HAP-1 (cell line): ENCODE results near the gene MSL3B.

Experiments
- DNase-seq, 2 experiments: peaks; one replicate each; pipeline ENCODE4 v3.0.0-alpha.2; 2016 to 2020; ENCODE audit warnings: low spot score in 2 of 2
- H3K27me3 ChIP-seq: fragments of 250-450 bp; sonication (Bioruptor Pico); 2 replicates; pipeline ENCODE4 v1.5.1; 2020; ENCODE audit warnings: low read depth, mild to moderate bottlenecking, moderate library complexity
- H3K36me3 ChIP-seq: fragments of 250-450 bp; sonication (Bioruptor Pico); replicated peaks from 2 replicates; pipeline ENCODE4 v1.5.1; 2020; ENCODE audit warnings: mild to moderate bottlenecking
- H3K4me1 ChIP-seq: fragments of 250-450 bp; sonication (Bioruptor Pico); 2 replicates; pipeline ENCODE4 v1.5.1; 2020; ENCODE audit warnings: mild to moderate bottlenecking
- H3K4me3 ChIP-seq: fragments of 250-450 bp; sonication (Bioruptor Pico); 2 replicates; pipeline ENCODE4 v1.5.1; 2020; ENCODE audit warnings: mild to moderate bottlenecking, moderate library complexity
- H3K9me3 ChIP-seq: fragments of 250-450 bp; sonication (Bioruptor Pico); 2 replicates; pipeline ENCODE4 v1.5.1; 2020; ENCODE audit warnings: mild to moderate bottlenecking, moderate library complexity
- in situ Hi-C: fragments of 300-500 bp; cut with MboI; formaldehyde crosslinking; loops from 3 replicates; pipeline ENCODE4 v1.14.3; 2020; ENCODE audit warnings: low sequenced_read_pairs, inconsistent platforms, mixed read lengths

MSL3B gene

DNA sequence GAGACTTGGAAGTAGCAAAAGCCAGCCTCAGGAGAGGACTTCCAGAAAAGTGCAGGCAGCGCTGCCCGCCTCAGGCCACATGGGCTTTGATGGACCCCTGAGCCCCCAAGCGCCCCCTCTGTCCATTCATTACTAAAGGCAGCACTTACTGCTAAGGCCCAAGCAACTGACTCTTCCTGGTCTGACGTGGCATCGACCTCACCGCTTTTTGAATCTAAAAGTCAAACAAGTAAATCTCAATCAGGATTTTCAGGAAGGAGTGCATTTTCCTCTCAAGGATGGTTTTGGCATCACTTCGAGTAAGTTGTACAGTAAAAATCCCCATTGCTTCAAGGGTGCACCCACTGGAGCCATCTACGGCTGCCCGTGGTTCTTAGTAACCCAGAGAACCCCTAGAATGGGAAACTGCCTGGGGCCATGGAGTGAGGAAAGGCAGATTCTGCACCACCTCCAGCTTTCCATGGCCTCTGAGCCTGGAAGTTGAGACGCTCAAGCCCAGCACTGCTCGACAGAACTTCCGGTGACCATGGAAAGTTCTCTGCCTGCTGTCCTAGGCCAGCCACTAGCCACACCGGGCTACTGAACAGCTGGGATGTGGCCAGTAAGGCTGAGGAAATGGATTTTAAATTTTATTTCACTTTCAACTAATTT, 20.8 kb downstream of the MSL3B start:
- Histone ChIP-seq H3K4me1 (peaks cover 8% of the 10 kb centered on the region), H3K27me3 (no peaks in the 10 kb centered on the region), H3K4me3 (no peak overlapping the region), H3K36me3 (peaks cover 100% of the 10 kb centered on the region), H3K9me3 (no peaks in the 10 kb centered on the region)
- in situ Hi-C loops: no loop called here
- no peak for DNase-seq

DNA sequence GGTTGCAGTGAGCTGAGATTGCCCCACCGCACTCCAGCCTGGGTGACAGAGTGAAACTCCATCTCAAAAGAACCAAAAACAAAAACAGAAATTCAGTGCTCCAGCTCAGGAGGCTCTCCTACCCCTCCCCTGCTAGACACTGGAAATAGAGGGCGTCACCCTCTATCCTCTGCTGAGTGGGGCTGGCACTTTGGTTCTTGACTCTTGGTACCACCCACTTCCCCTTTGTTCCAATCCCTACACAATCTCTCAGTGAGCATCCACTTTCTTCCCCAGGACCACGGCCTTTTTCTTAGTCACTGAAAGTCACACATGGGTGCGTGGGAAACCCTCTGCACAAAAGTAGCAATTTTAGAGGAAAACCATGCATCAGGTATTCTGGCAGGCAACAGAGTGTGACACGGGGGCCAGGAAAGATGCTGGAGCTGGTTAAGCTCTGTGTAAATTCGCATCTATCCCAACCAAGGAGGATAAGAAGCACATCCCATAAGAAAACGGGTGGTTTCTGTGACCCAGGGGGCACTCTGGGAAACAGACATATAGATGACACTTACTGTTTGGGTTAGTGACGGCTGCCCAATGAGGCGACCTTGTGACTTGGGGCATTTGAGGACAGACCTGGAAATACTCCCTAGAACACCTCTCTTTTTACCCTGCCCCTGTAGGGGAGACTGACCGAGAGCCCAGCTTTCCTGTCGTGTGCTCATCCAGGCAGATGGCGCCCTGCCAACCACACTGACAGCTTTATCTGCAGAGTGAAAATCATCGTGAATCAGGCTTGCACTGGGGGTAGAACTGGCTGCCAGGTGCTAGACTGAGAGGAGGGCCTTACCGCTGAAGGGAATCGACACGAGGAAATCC, 21.6 kb downstream of the MSL3B start:
- H3K9me3 ChIP-seq: no peaks in the 10 kb centered on the region
- H3K4me3 ChIP-seq: no peak overlapping the region
- in situ Hi-C loops: no loop called here

DNA sequence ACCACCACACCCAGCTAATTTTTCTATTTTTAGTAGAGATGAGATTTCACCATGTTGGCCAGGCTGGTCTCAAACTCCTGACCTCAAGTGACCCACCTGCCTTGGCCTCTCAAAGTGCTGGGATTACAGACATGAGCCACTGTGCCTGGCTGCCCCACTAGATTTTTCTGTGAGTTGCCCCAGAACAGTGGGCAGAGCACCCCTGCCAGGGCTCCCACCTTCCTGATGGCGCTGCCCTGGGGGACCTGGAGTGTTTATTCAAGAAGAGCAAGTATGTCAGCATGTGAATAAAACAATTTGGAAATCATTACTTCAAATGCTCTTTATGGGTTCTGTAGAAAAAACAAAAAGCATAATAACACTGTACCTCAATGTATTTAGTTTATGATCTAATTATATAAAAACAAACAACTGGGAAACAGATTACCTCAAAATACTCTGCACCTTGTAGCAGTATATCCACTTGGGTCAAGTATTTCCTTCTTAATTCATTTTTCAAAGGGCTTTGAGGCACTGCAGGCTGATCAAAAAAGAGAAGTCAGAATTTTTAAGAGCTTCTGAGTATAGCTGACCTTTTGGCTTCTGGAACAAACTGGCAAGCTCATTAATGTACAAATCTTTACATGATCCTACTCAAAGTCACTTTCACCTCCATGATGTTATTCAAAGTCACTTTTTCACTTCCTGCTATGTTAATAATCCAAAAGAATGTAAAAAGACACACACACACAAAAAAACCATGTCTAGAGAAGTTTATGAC, 22.7 kb downstream of the MSL3B start:
- Histone ChIP-seq H3K4me3 (no peak overlapping the region), H3K9me3 (no peaks in the 10 kb centered on the region), H3K27me3 (no peaks in the 10 kb centered on the region), H3K4me1 (no peaks in the 10 kb centered on the region), H3K36me3 (peaks cover 100% of the 10 kb centered on the region)
- in situ Hi-C loops: no loop called here
- no peak for DNase-seq

More for the DNA sequence above, 21.6 kb downstream of the MSL3B start:
- DNase-seq: no peak
- peaks cover 1% of the 10 kb centered on the region for H3K4me1 ChIP-seq
- H3K36me3 ChIP-seq: peaks cover 100% of the 10 kb centered on the region
- H3K27me3 ChIP-seq: no peaks in the 10 kb centered on the region

GRCh38 chr2:233844836-233845235, 23.4 kb downstream of the MSL3B start:
- Histone ChIP-seq H3K9me3 (no peaks in the 10 kb centered on the region), H3K36me3 (peaks cover 100% of the 10 kb centered on the region), H3K4me3 (no peak overlapping the region), H3K4me1 (no peaks in the 10 kb centered on the region), H3K27me3 (no peaks in the 10 kb centered on the region)
- in situ Hi-C loops: no loop called here
- DNase-seq: no peak

- H3K36me3 ChIP-seq: peaks cover 100% of the 10 kb centered on the region
Measured at GRCh38 chr2:233844064-233844807, 23.9 kb downstream of the MSL3B start.

DNA sequence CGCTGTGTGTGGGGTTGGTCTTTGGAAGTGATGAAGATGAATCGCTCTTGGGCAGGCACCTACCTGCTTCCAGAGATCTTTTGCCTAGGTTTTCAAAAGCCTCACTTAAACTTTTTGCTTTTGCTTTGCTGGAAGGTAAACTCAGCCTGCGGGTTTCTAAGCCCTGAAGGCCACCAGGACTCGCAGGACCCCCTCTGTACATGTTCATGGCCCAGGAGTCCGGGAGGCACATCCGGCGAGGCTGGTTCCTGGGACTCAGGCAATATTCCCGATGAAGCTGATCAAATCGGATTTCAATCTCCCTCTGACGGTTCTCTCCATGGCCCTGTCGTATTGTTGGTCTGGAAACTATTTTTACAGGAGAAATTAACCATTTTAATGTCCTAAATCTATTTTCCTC, 27.0 kb downstream of the MSL3B start:
- no peaks in the 10 kb centered on the region; the same call in none of the 2 replicates for H3K4me1 ChIP-seq
- in situ Hi-C loops: no loop called here
- H3K27me3 ChIP-seq: no peaks in the 10 kb centered on the region
- no peaks in the 10 kb centered on the region for H3K9me3 ChIP-seq
- H3K36me3 ChIP-seq: peaks cover 100% of the 10 kb centered on the region
- no peak for DNase-seq
- no peak overlapping the region for H3K4me3 ChIP-seq

More at GRCh38 chr2:233844064-233844807, 23.9 kb downstream of the MSL3B start:
- Histone ChIP-seq H3K4me1 (no peaks in the 10 kb centered on the region; the same call in 1 of the 2 replicates), H3K27me3 (no peaks in the 10 kb centered on the region), H3K4me3 (no peak overlapping the region), H3K9me3 (no peaks in the 10 kb centered on the region)
- no peak for DNase-seq
- in situ Hi-C loops: no loop called here

DNA sequence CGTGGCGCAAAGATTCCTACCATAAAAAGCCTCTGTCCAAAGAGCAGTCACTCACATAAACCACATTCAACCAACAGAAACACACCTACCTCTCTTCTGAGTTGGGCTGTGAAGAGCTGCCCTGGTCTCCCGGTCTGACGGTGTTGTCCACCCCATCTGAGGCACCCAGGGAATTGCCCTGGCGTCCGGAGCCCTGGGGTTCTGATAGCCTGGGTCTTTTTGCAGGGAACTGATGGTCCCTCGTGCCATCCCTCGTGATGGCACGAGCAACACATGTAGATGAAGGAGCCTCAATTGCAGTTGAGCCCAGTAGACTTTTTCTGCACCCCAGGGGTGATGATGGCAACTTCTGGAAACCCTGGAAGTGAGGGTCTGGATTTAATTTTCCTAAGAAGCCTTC, 27.7 kb downstream of the MSL3B start:
- H3K4me1 ChIP-seq: no peaks in the 10 kb centered on the region; the same call in none of the 2 replicates
- in situ Hi-C loops: no loop called here
- H3K4me3 ChIP-seq: no peak overlapping the region
- peaks cover 100% of the 10 kb centered on the region for H3K36me3 ChIP-seq
- H3K27me3 ChIP-seq: no peaks in the 10 kb centered on the region
- no peak for DNase-seq
- no peaks in the 10 kb centered on the region for H3K9me3 ChIP-seq

GRCh38 chr2:233839447-233839820, 28.8 kb downstream of the MSL3B start:
- H3K36me3 ChIP-seq: peaks cover 100% of the 10 kb centered on the region

GRCh38 chr2:233838726-233839446, 29.3 kb downstream of the MSL3B start:
- DNase-seq: no peak
- H3K4me3 ChIP-seq: no peak overlapping the region
- no peaks in the 10 kb centered on the region; the same call in none of the 2 replicates for H3K4me1 ChIP-seq
- no peaks in the 10 kb centered on the region for H3K9me3 ChIP-seq
- peaks cover 100% of the 10 kb centered on the region for H3K36me3 ChIP-seq
- in situ Hi-C loops: no loop called here
- no peaks in the 10 kb centered on the region for H3K27me3 ChIP-seq

More at GRCh38 chr2:233839447-233839820, 28.8 kb downstream of the MSL3B start:
- in situ Hi-C loops: no loop called here
- Histone ChIP-seq H3K27me3 (no peaks in the 10 kb centered on the region), H3K4me3 (no peak overlapping the region), H3K4me1 (no peaks in the 10 kb centered on the region; the same call in none of the 2 replicates), H3K9me3 (no peaks in the 10 kb centered on the region)
- no peak for DNase-seq

GRCh38 chr2:233838251-233838650, 29.9 kb downstream of the MSL3B start:
- Histone ChIP-seq H3K36me3 (peaks cover 96% of the 10 kb centered on the region), H3K4me1 (no peaks in the 10 kb centered on the region; the same call in none of the 2 replicates), H3K4me3 (no peak overlapping the region), H3K27me3 (no peaks in the 10 kb centered on the region), H3K9me3 (no peaks in the 10 kb centered on the region)
- in situ Hi-C loops: no loop called here
- no peak for DNase-seq

DNA sequence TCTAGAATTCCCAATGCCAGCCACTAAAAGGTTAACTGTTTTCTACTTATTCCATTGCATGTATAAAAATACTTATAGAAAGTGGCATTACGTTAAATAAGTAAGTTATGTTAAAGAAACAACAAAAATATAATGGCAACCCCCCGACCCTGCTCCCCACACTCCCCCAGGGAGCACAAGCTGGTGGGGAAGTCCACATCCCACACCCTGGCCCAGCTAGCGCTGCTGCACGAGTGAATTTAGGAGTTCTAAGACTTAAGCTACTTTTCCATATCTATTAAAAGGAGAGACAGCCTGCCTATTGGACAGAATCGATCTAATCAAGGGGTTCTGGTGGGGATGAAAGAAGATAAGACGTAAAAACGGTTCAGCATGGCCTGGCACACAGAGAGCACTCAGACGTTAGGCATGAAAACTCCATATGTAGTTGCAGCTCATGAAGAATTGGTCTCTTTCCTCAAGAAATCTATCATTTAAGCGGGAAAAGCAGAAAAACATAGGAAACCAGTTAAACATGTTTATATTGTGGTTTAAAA, 30.4 kb downstream of the MSL3B start:
- Histone ChIP-seq H3K36me3 (peaks cover 91% of the 10 kb centered on the region), H3K4me3 (no peak overlapping the region), H3K9me3 (no peaks in the 10 kb centered on the region), H3K4me1 (no peaks in the 10 kb centered on the region; the same call in none of the 2 replicates), H3K27me3 (no peaks in the 10 kb centered on the region)
- no peak for DNase-seq
- in situ Hi-C loops: no loop called here

GRCh38 chr2:233836359-233836758, 31.8 kb downstream of the MSL3B start:
- DNase-seq: no peak
- no peaks in the 10 kb centered on the region for H3K27me3 ChIP-seq
- H3K4me3 ChIP-seq: no peak overlapping the region
- no peaks in the 10 kb centered on the region; the same call in none of the 2 replicates for H3K4me1 ChIP-seq
- peaks cover 80% of the 10 kb centered on the region for H3K36me3 ChIP-seq
- H3K9me3 ChIP-seq: no peaks in the 10 kb centered on the region
- in situ Hi-C loops: no loop called here
